ENCODE results near the gene ZNF532.

DNA sequence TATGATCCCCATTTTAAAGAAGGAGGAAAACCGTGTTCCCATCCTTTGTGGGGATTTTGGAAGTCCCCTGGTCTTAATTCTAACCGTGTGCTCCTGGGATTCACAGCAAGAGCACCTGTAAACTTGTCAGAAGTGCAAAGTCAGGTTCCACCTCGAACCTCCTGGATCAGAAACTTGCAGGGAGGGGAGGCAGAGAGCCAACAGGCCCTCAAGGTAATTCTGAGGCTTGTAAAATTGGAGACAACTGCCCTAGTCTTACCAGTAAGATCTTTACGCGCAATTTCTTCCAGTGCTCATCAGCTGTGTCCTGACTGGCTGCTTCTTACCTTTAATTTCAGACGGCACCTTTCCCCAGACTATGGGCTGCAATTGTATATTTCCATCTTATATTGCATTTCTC lies 161.7 kb downstream of the ZNF532 start:
- TF ChIP-seq, protein P1, sequence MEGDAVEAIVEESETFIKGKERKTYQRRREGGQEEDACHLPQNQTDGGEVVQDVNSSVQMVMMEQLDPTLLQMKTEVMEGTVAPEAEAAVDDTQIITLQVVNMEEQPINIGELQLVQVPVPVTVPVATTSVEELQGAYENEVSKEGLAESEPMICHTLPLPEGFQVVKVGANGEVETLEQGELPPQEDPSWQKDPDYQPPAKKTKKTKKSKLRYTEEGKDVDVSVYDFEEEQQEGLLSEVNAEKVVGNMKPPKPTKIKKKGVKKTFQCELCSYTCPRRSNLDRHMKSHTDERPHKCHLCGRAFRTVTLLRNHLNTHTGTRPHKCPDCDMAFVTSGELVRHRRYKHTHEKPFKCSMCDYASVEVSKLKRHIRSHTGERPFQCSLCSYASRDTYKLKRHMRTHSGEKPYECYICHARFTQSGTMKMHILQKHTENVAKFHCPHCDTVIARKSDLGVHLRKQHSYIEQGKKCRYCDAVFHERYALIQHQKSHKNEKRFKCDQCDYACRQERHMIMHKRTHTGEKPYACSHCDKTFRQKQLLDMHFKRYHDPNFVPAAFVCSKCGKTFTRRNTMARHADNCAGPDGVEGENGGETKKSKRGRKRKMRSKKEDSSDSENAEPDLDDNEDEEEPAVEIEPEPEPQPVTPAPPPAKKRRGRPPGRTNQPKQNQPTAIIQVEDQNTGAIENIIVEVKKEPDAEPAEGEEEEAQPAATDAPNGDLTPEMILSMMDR (IDR thresholded peaks at IDR 0.05), result no peak
- TF ChIP-seq EZH2 (IDR thresholded peaks at IDR 0.05), result no peak
- no peak for TF ChIP-seq EZH2phosphoT487 (IDR thresholded peaks at IDR 0.05)
